Transverse colon (tissue), 4 donors: ENCODE data around the gene APBB2. TPM values are rescaled to one million over a fixed set of nuclear protein-coding genes. Genes with fewer than 3 reads are reported as not detected.

Source experiments
- DNase-seq: peaks from one replicate; pipeline ENCODE4 v3.0.0-alpha.2; 2019
- H3K27ac ChIP-seq, 4 donors: fragments of 200-600 bp; sonication (generic); 2 replicates each; pipeline ENCODE4 v1.5.1; 2016 to 2018; ENCODE audit warnings: inconsistent platforms in 4 of 4
- H3K27me3 ChIP-seq: fragments of 200-600 bp; sonication (generic); 2 replicates; pipeline ENCODE4 v1.5.1; 2017; ENCODE audit warnings: inconsistent platforms
- H3K36me3 ChIP-seq, 4 donors: fragments of 200-600 bp; sonication (generic); 2 replicates each; pipeline ENCODE4 v1.5.1; 2017 to 2019; ENCODE audit warnings: inconsistent platforms in 4 of 4
- H3K4me1 ChIP-seq, 4 donors: fragments of 200-600 bp; sonication (generic); 2 replicates each; pipeline ENCODE4 v1.5.1; 2017 to 2020; ENCODE audit warnings: inconsistent platforms in 4 of 4
- H3K4me3 ChIP-seq, 4 donors: fragments of 200-600 bp; sonication (generic); 1 replicate in 1 of 4; 2 replicates in 3 of 4; pipeline versions ENCODE4 v1.5.1 to v1.6.1; 2017 to 2019; ENCODE audit warnings: inconsistent platforms in 4 of 4
- H3K9me3 ChIP-seq, 2 donors: fragments of 200-600 bp; sonication (generic); 2 replicates each; pipeline ENCODE4 v1.5.1; 2017 to 2019; ENCODE audit warnings: inconsistent platforms in 2 of 2
- CTCF ChIP-seq, 5 experiments: fragments of 200-600 bp in 3 of 5; fragments of 450-650 bp in 2 of 5; sonication (generic) in 3 of 5; IDR thresholded peaks; 1 replicate in 2 of 5; 2 replicates in 3 of 5; pipeline ENCODE4 v1.5.1; 2016 to 2017; ENCODE audit warnings: antibody characterized with exemption in 5 of 5, inconsistent platforms in 3 of 5, mild to moderate bottlenecking in 2 of 5, moderate library complexity in 1 of 5
- EP300 ChIP-seq: sonication (generic); formaldehyde crosslinking; IDR thresholded peaks from one replicate; pipeline ENCODE4 v1.6.1; 2017; ENCODE audit warnings: antibody characterized with exemption, low read depth
- POLR2A ChIP-seq: fragments of 450-650 bp; IDR thresholded peaks from one replicate; pipeline ENCODE4 v1.6.1; 2016; ENCODE audit warnings: antibody characterized with exemption, mild to moderate bottlenecking, moderate library complexity
- POLR2AphosphoS5 ChIP-seq, 3 donors: sonication (generic); formaldehyde crosslinking; IDR thresholded peaks; one replicate each; pipeline ENCODE4 v1.6.1; 2016; ENCODE audit warnings: antibody characterized with exemption in 3 of 3
- WGBS, 2 donors: methylation state at CpG; one replicate each; pipeline ENCODE4 v1.1.5; 2018; ENCODE audit warnings: low coverage in 1 of 2; 5-methylcytosine and 5-hydroxymethylcytosine counted together
- in situ Hi-C, 4 donors: fragments of 200-750 bp; cut with MboI; loops; one replicate each; pipeline versions ENCODE4 v1.15.0 to v1.15.1; 2017; ENCODE audit warnings: low sequenced_read_pairs in 3 of 4, low pct_ligation_motif_present in 1 of 4, low pct_unique_long_range_greater_than_20kb in 1 of 4
- intact Hi-C: fragments of 100-400 bp; cut with DNase I; formaldehyde crosslinking; loops from one replicate; pipeline ENCODE4 v1.15.1; 2023; ENCODE audit warnings: low total_unique reads
- total RNA-seq, 4 donors: library from RNA; depleted of rRNA; stranded (reverse); fragments of >200 nt; gene quantifications; one replicate each; pipeline ENCODE4 v1.1.0, GENCODE V29; 2016

APBB2 gene
- total RNA-seq, 4 donors from 2014 or later, result 37.1 to 138 (median 90.1) TPM

GRCh38 chr4:40990899-40991265, 223.5 kb downstream of the APBB2 start:
- intact Hi-C loops, result no loop called here
- no peaks in the 10 kb centered on the region for H3K9me3 ChIP-seq
- in situ Hi-C loops, result loop anchor here in 1 of 4 donors (25.0 kb wide), 1 partner anchor 221 kb away; the partner anchor contains the start of gene APBB2
- no peak overlapping the region for H3K27ac ChIP-seq
- H3K4me3 ChIP-seq, result no peak overlapping the region
- no peaks in the 10 kb centered on the region for H3K27me3 ChIP-seq
- TF ChIP-seq EP300 (no peak), POLR2AphosphoS5 (IDR thresholded peaks at IDR 0.05) (no peak), CTCF (IDR thresholded peaks at IDR 0.05) (no peak), POLR2A (no peak)
- no peaks in the 10 kb centered on the region for H3K36me3 ChIP-seq
- no peak for DNase-seq
- peaks cover 0 to 10% (median 0%) of the 10 kb centered on the region in 4 donors for H3K4me1 ChIP-seq
- 93 to 100% methylated on average over 2 to 3 of the region's 3 CpGs for WGBS, 2 donors

- no peak for DNase-seq
- no peaks in the 10 kb centered on the region for H3K27me3 ChIP-seq
- in situ Hi-C loops (loop anchor here in 1 of 4 donors (25.0 kb wide), 1 partner anchor 222 kb away; the partner anchor contains the start of gene APBB2), intact Hi-C loops (no loop called here)
- H3K4me3 ChIP-seq, result no peak overlapping the region
- 71 to 83% methylated on average over 3 to 5 of the region's 5 CpGs for WGBS, 2 donors
- H3K36me3 ChIP-seq, result no peaks in the 10 kb centered on the region
- H3K4me1 ChIP-seq, result peaks cover 0 to 10% (median 0%) of the 10 kb centered on the region in 4 donors
- H3K9me3 ChIP-seq, result no peaks in the 10 kb centered on the region
- TF ChIP-seq POLR2A (no peak), CTCF (IDR thresholded peaks at IDR 0.05) (no peak), EP300 (no peak)
- no peak overlapping the region for H3K27ac ChIP-seq
These were observed 224.0 kb downstream of the APBB2 start for GRCh38 chr4:40990236-40990898.

GRCh38 chr4:40987151-40987550, 227.2 kb downstream of the APBB2 start:
- H3K4me1 ChIP-seq, result peaks cover 0 to 10% (median 0%) of the 10 kb centered on the region in 4 donors
- H3K36me3 ChIP-seq, result no peaks in the 10 kb centered on the region
- no peaks in the 10 kb centered on the region for H3K27me3 ChIP-seq
- no peak for DNase-seq
- no peak overlapping the region for H3K4me3 ChIP-seq
- whole genome bisulfite sequencing, 2 donors, result 57 to 67% methylated on average over 3 of the region's 3 CpGs
- in situ Hi-C loops (loop anchor here in 1 of 4 donors (25.0 kb wide), 1 partner anchor 225 kb away; the partner anchor contains the start of gene APBB2), intact Hi-C loops (no loop called here)
- H3K9me3 ChIP-seq, result no peaks in the 10 kb centered on the region
- H3K27ac ChIP-seq, result peak overlapping the region in 1 of 4 donors; percentile 1
- TF ChIP-seq CTCF (IDR thresholded peaks at IDR 0.05) (no peak), POLR2AphosphoS5 (IDR thresholded peaks at IDR 0.05) (peak in 1 of 3 donors; percentile 18), EP300 (no peak)

- DNase-seq, result no peak
- Histone ChIP-seq H3K27me3 (no peaks in the 10 kb centered on the region), H3K9me3 (no peaks in the 10 kb centered on the region), H3K27ac (no peak overlapping the region), H3K4me3 (no peak overlapping the region), H3K36me3 (no peaks in the 10 kb centered on the region), H3K4me1 (peaks cover 0 to 10% (median 0%) of the 10 kb centered on the region in 4 donors)
- intact Hi-C loops (no loop called here), in situ Hi-C loops (loop anchor here in 1 of 4 donors (25.0 kb wide), 1 partner anchor 226 kb away; the partner anchor contains the start of gene APBB2)
- 34 to 36% methylated on average over 3 of the region's 3 CpGs for WGBS, 2 donors
- TF ChIP-seq POLR2A (no peak), POLR2AphosphoS5 (IDR thresholded peaks at IDR 0.05) (no peak), EP300 (no peak), CTCF (IDR thresholded peaks at IDR 0.05) (no peak)
These were observed 228.0 kb downstream of the APBB2 start for GRCh38 chr4:40986375-40986774.
